Activated CD4-positive, alpha-beta memory T cell treated with anti-CD3 and anti-CD28 coated beads, Interleukin-2, amount 10 ng/mL, durations not matched to agents 7 days and 5 days (primary cell): Measurements from ENCODE around the gene GH2. TPM values are rescaled to one million over a fixed set of nuclear protein-coding genes. Genes with fewer than 3 reads are reported as not detected.
A peak's percentile ranks its signal among the peaks of the same experiment; 100 is the strongest.
"Not testable (repeated sequence)": the region's sequence is repeated elsewhere in the genome, so short reads cannot be mapped to it uniquely, and the experiment has no call there.

Experiments
- CTCF ChIA-PET: fragments of 350-600 bp; sonication (Branson Sonifier 250); formaldehyde crosslinking; loops from one replicate; lab custom pipeline; 2021; ENCODE audit warnings: antibody characterized with exemption, inconsistent platforms; lab: Charles Lee
- POLR2A ChIA-PET: fragments of 350-600 bp; sonication (Branson Sonifier 250); formaldehyde crosslinking; loops from one replicate; lab custom pipeline; 2021; ENCODE audit warnings: antibody characterized with exemption; lab: Charles Lee
- DNase-seq: peaks from one replicate; pipeline ENCODE4 v3.0.0-alpha.2; 2020
- H3K27ac Mint-ChIP-seq: one replicate; pipeline ENCODE4 v1.8.0; 2021; ENCODE audit warnings: mild to moderate bottlenecking, mixed read lengths
- H3K27me3 Mint-ChIP-seq: one replicate; pipeline ENCODE4 v1.8.0; 2021; ENCODE audit warnings: mixed read lengths
- H3K36me3 Mint-ChIP-seq: one replicate; pipeline ENCODE4 v1.8.0; 2021; ENCODE audit warnings: low read depth, mixed read lengths
- H3K4me1 Mint-ChIP-seq: one replicate; pipeline ENCODE4 v1.8.0; 2021; ENCODE audit warnings: mixed read lengths
- H3K4me3 Mint-ChIP-seq: one replicate; pipeline ENCODE4 v1.8.0; 2021; ENCODE audit warnings: mild to moderate bottlenecking, mixed read lengths
- H3K9me3 Mint-ChIP-seq: one replicate; pipeline ENCODE4 v1.8.0; 2021; ENCODE audit warnings: mixed read lengths
- total RNA-seq, 2 experiments: library from RNA; stranded (reverse); gene quantifications; one replicate each; pipeline ENCODE4 v1.2.3, GENCODE V29; 2021

GH2 gene
- total RNA-seq, 2 experiments from 2014 or later, result not detected

- not testable (repeated sequence) for H3K4me1 Mint-ChIP-seq, H3K27ac Mint-ChIP-seq, H3K4me3 Mint-ChIP-seq, H3K36me3 Mint-ChIP-seq, DNase-seq, H3K9me3 Mint-ChIP-seq
- CTCF ChIA-PET, result interaction anchor here (0.6 to 5.4 kb wide), 15 partner anchors 8 to 360 kb away, joined by 3 to 37 read pairs (median 4); no protein-coding TSS in a partner anchor
- peaks cover 20% of the 10 kb centered on the region for H3K27me3 Mint-ChIP-seq
- POLR2A ChIA-PET, result interaction anchor here (1.3 kb wide), 1 partner anchor 23 kb away, joined by 4 read pairs; the partner anchor contains the start of gene SMARCD2
Observed at GRCh38 chr17:63866625-63867024, 15.1 kb downstream of the GH2 start.

DNA sequence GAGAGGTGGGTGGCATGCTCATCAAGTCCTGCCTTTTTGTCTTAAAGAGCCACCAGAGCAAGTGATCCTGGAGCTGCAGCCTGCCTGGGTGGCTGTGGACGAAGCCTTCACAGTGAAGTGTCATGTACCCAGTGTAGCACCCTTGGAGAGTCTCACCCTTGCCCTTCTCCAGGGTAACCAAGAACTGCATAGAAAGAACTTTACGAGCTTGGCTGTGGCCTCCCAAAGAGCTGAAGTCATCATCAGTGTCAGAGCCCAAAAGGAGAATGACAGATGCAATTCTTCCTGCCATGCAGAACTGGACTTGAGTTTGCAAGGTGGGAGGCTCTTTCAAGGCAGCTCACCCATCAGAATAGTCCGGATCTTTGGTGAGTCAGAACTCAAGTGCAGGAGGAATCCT is 22.5 kb downstream of the GH2 start:
- no peak for DNase-seq
- Mint-ChIP-seq H3K27me3 (peaks cover 27% of the 10 kb centered on the region), H3K27ac (no peak overlapping the region), H3K4me3 (no peak overlapping the region), H3K36me3 (no peaks in the 10 kb centered on the region), H3K9me3 (no peaks in the 10 kb centered on the region), H3K4me1 (no peaks in the 10 kb centered on the region)
- ChIA-PET CTCF (interaction anchor here (0.8 to 4.0 kb wide), 4 partner anchors 9 to 434 kb away, joined by 3 to 45 read pairs (median 3); no protein-coding TSS in a partner anchor), POLR2A (interaction anchor here (1.6 to 1.7 kb wide), 2 partner anchors 11 to 15 kb away, joined by 6 to 7 read pairs; no protein-coding TSS in a partner anchor)

GRCh38 chr17:63856425-63856824 is 25.3 kb downstream of the GH2 start:
- H3K9me3 Mint-ChIP-seq, DNase-seq, H3K27ac Mint-ChIP-seq, H3K4me3 Mint-ChIP-seq, H3K4me1 Mint-ChIP-seq, H3K36me3 Mint-ChIP-seq: not testable (repeated sequence)
- peaks cover 33% of the 10 kb centered on the region for H3K27me3 Mint-ChIP-seq
- CTCF ChIA-PET, result interaction anchor here (0.6 to 0.9 kb wide), 3 partner anchors 11 to 171 kb away, joined by 3 read pairs; no protein-coding TSS in a partner anchor
- POLR2A ChIA-PET, result interaction anchor here (0.7 kb wide), 1 partner anchor 293 kb away, joined by 3 read pairs; no protein-coding TSS in a partner anchor

DNA sequence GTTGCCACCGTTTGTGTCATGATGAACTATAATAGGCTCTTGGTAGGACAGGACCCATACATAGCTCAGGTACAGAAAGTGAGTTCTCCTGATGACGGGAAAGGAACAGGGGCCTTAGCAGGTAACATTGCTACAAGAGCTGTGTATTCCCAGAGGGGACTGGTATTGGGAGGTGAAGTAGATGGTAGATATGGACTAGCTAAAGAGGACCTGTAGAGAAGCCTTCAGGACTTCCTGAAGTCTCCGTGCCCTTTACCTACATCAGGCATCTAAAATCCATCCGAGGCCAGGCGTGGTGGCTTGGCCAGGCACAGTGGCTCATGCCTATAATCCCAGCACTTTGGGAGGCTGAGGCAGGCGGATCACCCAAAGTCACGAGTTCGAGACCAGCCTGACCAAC is 26.6 kb downstream of the GH2 start:
- Mint-ChIP-seq H3K4me1 (no peaks in the 10 kb centered on the region), H3K9me3 (no peaks in the 10 kb centered on the region), H3K27me3 (peaks cover 31% of the 10 kb centered on the region), H3K27ac (no peak overlapping the region), H3K36me3 (no peaks in the 10 kb centered on the region), H3K4me3 (no peak overlapping the region)
- ChIA-PET CTCF (no interaction called here), POLR2A (interaction anchor here (1.9 kb wide), 1 partner anchor 11 kb away, joined by 10 read pairs; no protein-coding TSS in a partner anchor)
- DNase-seq, result no peak

DNA sequence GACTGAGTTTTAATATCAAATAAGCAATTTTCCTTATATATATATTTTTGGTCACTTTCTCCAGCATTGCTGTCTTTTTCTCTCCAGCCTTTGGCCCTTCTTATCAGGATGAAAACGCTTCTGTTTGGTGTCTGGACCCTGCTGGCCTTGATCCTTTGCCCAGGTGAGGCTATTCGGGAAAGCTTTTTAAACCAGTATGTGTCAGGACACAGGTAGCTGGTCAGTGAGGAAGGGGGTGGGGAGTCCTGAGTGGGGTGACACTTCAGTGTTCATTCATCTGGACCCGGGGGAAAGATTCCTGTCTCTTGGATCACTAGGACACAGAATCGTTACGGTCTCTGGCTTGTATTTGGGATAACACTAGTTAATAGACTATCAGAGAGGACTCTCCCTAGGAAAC is 27.0 kb downstream of the GH2 start:
- POLR2A ChIA-PET, result interaction anchor here (1.9 kb wide), 1 partner anchor 11 kb away, joined by 10 read pairs; no protein-coding TSS in a partner anchor
- Mint-ChIP-seq H3K4me3 (no peak overlapping the region), H3K36me3 (no peaks in the 10 kb centered on the region), H3K27ac (no peak overlapping the region), H3K4me1 (peaks cover 2% of the 10 kb centered on the region), H3K27me3 (peaks cover 26% of the 10 kb centered on the region), H3K9me3 (no peaks in the 10 kb centered on the region)
- DNase-seq, result no peak
- CTCF ChIA-PET, result no interaction called here

DNA sequence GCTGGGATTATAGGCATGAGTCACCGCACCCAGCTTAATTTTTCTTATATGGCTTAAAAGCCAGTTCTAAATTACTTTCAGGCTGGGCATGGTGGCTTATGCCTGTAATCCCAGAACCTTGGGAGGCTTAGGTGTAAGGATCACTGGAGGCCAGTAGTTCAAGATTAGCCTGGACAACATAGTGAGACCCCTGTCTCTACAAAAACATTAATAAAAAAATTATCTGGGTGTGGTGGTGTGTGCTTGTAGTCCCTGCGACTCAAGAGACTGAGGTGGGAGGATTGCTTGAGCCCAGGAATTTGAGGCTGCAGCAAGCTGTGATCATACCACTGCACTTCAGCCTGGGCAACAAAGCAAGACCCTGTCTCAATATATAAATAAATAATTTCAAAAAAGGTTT is 28.5 kb downstream of the GH2 start:
- Mint-ChIP-seq H3K36me3 (peaks cover 3% of the 10 kb centered on the region), H3K27ac (no peak overlapping the region), H3K4me3 (no peak overlapping the region), H3K27me3 (peaks cover 26% of the 10 kb centered on the region), H3K4me1 (peaks cover 12% of the 10 kb centered on the region), H3K9me3 (peaks cover under 1% of the 10 kb centered on the region)
- CTCF ChIA-PET, result interaction anchor here (0.6 to 2.4 kb wide), 3 partner anchors 10 to 100 kb away, joined by 3 to 8 read pairs (median 3); partner anchors contain the start of gene SMARCD2
- DNase-seq, result no peak
- POLR2A ChIA-PET, result interaction anchor here (1.9 kb wide), 1 partner anchor 10 kb away, joined by 10 read pairs; no protein-coding TSS in a partner anchor

DNA sequence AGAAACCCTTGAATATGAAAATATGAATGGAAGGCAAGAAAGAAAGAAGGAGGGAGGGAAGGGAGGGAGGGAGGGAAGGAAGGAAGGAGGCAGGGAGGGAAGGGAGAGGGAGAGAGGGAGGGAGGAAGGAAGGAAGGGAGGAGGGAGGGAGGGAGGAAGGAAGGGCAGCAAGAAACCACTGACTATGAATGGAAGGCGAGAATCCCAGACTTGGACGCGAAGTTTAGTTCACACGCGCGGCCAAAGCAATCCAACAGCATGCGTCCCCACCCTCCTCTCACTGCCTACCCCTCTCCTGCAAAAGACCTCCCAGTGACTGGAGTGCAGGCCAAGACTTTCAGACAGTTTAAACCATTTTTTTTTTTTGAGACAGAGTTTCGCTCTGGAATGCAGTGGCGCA is 31.3 kb downstream of the GH2 start:
- Mint-ChIP-seq H3K9me3 (peaks cover 4% of the 10 kb centered on the region), H3K27me3 (peaks cover 22% of the 10 kb centered on the region), H3K4me3 (no peak overlapping the region), H3K36me3 (peaks cover 10% of the 10 kb centered on the region), H3K27ac (no peak overlapping the region), H3K4me1 (peaks cover 20% of the 10 kb centered on the region)
- no peak for DNase-seq
- POLR2A ChIA-PET, result no interaction called here
- CTCF ChIA-PET, result no interaction called here

DNA sequence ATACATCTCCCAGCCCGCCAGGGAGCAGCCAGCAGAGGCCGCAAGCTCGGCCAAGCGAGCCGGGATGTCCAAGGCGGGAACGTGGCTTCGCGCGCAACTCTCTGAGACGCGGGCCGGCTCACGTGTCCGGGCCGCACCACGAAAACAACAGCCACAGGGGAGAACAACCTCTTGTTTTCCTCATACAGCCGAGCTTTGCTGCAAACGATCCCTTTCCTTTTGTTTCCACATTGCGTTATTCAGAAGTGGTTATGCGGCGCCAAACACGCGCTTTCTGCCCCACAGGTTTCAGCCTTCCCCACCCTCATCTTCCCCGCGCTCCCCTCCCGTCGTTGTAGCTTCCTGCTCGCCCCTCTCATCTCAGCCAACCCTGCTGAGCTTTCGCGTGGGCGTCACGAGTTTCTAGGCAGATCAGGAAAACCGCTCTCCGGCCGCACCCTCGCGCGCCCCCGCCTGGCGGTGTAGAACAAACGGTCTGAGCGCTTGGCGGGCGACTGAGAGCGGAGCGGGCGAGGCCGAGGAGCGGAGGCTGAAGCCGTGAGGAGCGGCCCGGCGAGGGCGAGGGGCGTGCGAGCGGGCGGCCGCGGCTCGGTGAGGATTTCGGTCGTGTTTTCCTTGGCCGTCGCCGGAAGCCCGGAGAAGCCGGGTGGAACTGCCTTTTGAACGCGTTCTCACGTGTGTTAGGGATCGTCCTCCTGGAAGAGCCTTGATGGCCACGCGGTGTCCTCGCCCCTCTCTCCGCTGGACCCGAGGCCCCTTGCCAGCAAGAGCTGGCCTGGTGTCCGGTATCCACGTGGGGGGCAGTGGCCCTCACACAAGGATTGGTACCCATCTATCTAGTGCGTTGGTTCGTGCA is 32.7 kb downstream of the GH2 start:
- POLR2A ChIA-PET, result interaction anchor here (0.6 to 1.9 kb wide), 16 partner anchors 9 to 657 kb away, joined by 3 to 9 read pairs (median 4); partner anchors contain the start of genes CCDC47, CEP95, DCAF7 and DDX42
- peaks cover 10% of the 10 kb centered on the region for H3K36me3 Mint-ChIP-seq
- peak; percentile 96 for DNase-seq
- peaks cover 15% of the 10 kb centered on the region for H3K27me3 Mint-ChIP-seq
- H3K9me3 Mint-ChIP-seq, result peaks cover 4% of the 10 kb centered on the region
- H3K27ac Mint-ChIP-seq, result peak overlapping the region; percentile 86
- peak overlapping the region; percentile 61 for H3K4me3 Mint-ChIP-seq
- CTCF ChIA-PET, result interaction anchor here (0.6 to 2.3 kb wide), 34 partner anchors 10 to 297 kb away, joined by 3 to 45 read pairs (median 4); partner anchors contain the start of genes CCDC47, DDX42, FTSJ3 and GH2
- H3K4me1 Mint-ChIP-seq, result peaks cover 27% of the 10 kb centered on the region

DNA sequence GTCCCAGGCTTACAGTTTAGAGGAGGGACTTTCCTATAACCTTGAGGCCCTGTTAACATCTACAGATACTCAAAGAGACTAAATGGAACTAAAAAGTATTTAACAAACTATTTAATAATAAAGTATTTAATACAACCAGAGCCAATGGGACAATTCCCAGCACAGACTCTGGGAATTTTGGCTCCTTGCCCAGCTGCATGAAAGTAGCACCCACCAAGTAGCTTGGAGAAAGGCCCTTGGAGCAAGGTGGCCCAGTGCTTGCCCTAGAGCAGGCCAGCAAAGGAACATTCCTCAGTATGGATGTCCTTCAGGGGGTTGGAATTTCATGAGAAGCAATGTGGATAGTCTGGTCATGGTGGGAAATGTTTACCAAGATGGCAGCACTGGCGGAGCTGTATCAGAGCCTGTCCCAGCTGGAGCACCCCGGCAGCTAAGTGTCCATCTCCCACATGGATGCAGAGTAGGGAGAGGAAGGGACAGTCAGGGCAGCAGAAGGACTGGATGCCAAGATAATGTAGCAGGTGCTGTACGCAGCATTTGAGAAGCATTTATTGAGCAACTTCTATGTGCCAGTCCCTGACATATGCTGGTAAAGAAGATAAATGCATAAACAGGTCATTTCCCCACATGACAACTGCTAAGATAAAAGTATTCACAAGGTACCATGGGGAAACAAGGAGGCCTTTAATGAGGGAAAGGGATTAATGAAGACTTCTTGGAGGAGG is 34.1 kb downstream of the GH2 start:
- peak overlapping the region; percentile 34 for H3K27ac Mint-ChIP-seq
- POLR2A ChIA-PET, result interaction anchor here (0.9 to 1.9 kb wide), 8 partner anchors 12 to 297 kb away, joined by 3 to 9 read pairs (median 5); partner anchors contain the start of genes CCDC47, DCAF7, DDX42 and FTSJ3

DNA sequence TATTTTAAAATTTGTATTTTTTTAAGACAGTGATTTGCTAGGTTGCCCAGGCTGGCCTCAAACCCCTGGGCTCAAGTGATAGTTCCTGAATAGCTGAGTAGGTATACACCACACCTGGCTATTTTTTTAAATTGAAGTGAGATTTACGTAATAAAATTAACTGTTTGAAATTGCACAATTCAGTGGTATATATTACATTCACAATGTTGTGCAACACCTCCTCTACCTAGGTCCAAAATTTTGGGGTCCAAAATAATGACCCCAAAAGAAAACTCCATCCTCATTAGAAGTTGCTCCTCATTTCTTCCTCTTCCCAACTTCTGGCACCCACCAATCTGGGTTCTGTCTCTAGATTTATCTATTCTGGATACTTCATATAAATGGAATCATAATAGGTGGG is 36.2 kb downstream of the GH2 start:
- Mint-ChIP-seq H3K9me3 (peaks cover 4% of the 10 kb centered on the region), H3K27me3 (no peaks in the 10 kb centered on the region), H3K27ac (no peak overlapping the region), H3K4me1 (peaks cover 41% of the 10 kb centered on the region), H3K4me3 (no peak overlapping the region), H3K36me3 (peaks cover 25% of the 10 kb centered on the region)
- DNase-seq, result no peak
- POLR2A ChIA-PET, result no interaction called here
- CTCF ChIA-PET, result no interaction called here

More for the DNA sequence above, 34.1 kb downstream of the GH2 start:
- peaks cover 4% of the 10 kb centered on the region for H3K9me3 Mint-ChIP-seq
- CTCF ChIA-PET, result interaction anchor here (1.0 to 2.3 kb wide), 8 partner anchors 8 to 147 kb away, joined by 3 to 45 read pairs (median 10); partner anchors contain the start of genes CCDC47 and DDX42
- H3K27me3 Mint-ChIP-seq, result peaks cover 10% of the 10 kb centered on the region
- DNase-seq, result no peak
- H3K4me1 Mint-ChIP-seq, result peaks cover 33% of the 10 kb centered on the region
- peak overlapping the region; percentile 61 for H3K4me3 Mint-ChIP-seq
- H3K36me3 Mint-ChIP-seq, result peaks cover 10% of the 10 kb centered on the region

DNA sequence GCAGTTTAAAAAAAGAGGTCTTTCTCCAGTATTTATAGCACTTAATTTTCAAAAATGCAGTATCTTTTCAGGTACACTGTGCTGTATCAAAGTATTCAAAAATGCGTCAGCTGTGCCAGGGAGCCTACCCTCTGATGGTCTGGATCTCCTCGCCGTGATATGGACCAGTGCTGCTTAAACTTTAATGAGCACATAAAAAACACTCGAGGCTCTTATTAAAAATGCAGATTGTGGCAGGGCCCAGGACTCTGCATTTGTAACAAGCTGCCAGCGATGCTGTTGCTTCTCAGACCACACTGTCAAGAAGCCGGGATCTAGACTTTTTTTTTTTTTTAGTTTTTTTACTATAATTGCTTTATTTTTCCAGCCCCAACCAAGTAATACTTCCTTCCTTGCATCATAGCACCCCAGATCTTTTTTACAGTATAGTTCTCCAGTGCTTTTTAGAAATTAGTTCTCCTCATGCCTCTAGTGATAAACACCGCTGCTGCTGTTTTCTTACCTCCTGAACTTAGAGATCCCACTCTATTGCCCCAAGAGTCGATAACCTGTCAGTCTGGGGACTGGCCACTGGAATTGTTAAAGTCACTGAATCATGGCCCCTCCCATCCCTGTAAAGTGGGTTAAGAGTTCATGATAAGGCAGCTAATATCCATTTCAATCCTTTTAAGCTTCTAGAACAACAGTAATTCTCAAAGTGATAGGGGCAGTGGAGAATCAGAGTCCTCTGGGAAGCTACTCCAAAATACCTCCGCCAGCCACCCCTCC is 37.6 kb downstream of the GH2 start:
- ChIA-PET CTCF (interaction anchor here (1.0 to 2.2 kb wide), 5 partner anchors 17 to 176 kb away, joined by 3 to 8 read pairs (median 5); partner anchors contain the start of genes CCDC47, DDX42 and ICAM2), POLR2A (interaction anchor here (1.2 to 9.7 kb wide), 14 partner anchors 10 to 419 kb away, joined by 4 to 194 read pairs (median 8); partner anchors contain the start of genes CCDC47, DCAF7, DDX42 and FTSJ3)
- Mint-ChIP-seq H3K36me3 (peaks cover 28% of the 10 kb centered on the region), H3K27me3 (no peaks in the 10 kb centered on the region), H3K9me3 (peaks cover 4% of the 10 kb centered on the region), H3K4me3 (peak overlapping the region; percentile 97), H3K27ac (peak overlapping the region; percentile 96), H3K4me1 (peaks cover 46% of the 10 kb centered on the region)
- DNase-seq, result no peak
